Tibial nerve (tissue), 3 donors: ENCODE results near the gene RBM47.

Experiments used
- CTCF ChIP-seq, 5 experiments: fragments of 200-600 bp in 3 of 5; fragments of 450-650 bp in 2 of 5; sonication (generic) in 3 of 5; IDR thresholded peaks; one replicate each; pipeline ENCODE4 v1.5.1; 2016 to 2019; ENCODE audit warnings: antibody characterized with exemption in 5 of 5, mild to moderate bottlenecking in 3 of 5, moderate library complexity in 2 of 5
- POLR2A ChIP-seq, 2 donors: fragments of 450-650 bp; IDR thresholded peaks; one replicate each; pipeline ENCODE4 v1.6.1; 2017; ENCODE audit warnings: antibody characterized with exemption in 2 of 2, mild to moderate bottlenecking in 2 of 2, moderate library complexity in 2 of 2

GRCh38 chr4:40626183-40626990, 3.3 kb downstream of the RBM47 start:
- no peak for TF ChIP-seq CTCF (IDR thresholded peaks at IDR 0.05)
- no peak for TF ChIP-seq POLR2A (IDR thresholded peaks at IDR 0.05)
